GM18508 (cell line): Measurements from ENCODE around the gene CRTC1.
"Not testable (repeated sequence)": the region's sequence is repeated elsewhere in the genome, so short reads cannot be mapped to it uniquely, and the experiment has no call there.

Source experiments
- ATAC-seq: cut with Tn5 transposase; IDR thresholded peaks from one replicate; pipeline ENCODE4 v1.9.1; 2021; ENCODE audit warnings: moderate number of reproducible peaks; ENCODE audit not compliant: insufficient read depth, unreplicated experiment

The CRTC1 gene

GRCh38 chr19:18816645-18817044, 133.2 kb downstream of the CRTC1 start:
- not testable (repeated sequence) for ATAC-seq

DNA sequence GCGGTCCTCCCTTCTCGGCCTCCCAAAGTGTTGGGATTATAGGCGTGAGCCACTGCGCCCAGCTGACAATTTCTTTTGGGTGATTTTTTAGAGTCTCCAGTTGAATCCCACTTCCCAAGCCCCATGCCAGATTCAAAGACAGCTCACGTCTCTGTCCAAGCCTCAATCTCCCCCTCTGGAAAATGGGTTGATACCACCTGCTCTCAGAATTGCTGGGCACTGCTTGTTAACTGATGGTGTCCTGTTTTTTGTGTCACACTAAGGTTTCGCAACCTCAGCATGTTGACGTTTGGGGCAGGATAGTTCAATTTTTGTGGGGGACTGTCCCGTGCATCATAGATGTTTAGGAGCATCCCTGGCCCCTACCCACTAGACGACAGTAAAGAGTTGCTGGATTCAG, 134.1 kb downstream of the CRTC1 start:
- no peak for ATAC-seq

DNA sequence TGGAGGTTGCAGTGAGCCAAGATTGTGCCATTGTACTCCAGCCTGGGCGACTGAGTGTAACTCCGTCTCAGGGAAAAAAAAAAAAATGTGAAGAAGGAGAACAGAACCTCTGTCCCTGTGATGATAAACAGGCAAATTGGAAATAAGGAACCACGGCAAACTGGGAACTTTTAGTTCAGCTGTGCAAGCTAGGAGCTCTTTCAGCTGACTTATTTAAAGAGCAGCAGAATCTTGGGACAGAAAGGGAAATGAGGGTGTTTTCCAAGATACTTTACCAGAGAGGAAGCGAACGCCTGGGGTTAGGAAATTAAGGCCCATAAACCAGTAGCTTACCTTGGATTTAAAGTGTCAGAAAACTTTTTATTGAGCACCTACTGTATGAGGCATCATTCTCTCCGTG, 145.3 kb downstream of the CRTC1 start:
- ATAC-seq = no peak

DNA sequence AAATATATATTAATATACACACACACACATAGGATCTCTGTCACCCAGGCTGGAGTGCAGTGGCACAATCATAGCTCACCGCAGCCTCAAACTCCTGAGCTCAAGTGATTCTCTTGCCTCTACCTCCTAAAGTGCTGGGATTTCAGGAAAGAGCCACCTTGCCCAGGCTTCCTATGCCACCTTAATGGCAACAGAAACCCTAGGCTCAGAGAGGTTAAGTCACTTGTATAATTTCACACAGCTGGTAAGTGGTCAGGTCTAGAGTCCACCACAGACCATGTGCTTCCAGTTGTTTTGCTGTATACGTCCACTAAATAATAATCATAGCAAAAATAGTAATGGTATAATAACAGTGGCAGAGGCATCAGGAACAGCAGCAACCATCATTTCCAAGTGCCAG, 147.0 kb downstream of the CRTC1 start:
- ATAC-seq = no peak

GRCh38 chr19:18831524-18832305, 148.2 kb downstream of the CRTC1 start, which contains the start of gene UPF1:
TSS of gene UPF1 (plus strand) at chr19:18831959. CDS start at chr19:18832210, 251 bp downstream.
- no peak for ATAC-seq
